Tibial artery (tissue), 4 donors: Measurements from ENCODE around the gene ARHGAP28.

Experiments
- DNase-seq, 2 donors: peaks; one replicate each; pipeline ENCODE4 v3.0.0-alpha.2; 2019
- H3K27ac ChIP-seq, 2 donors: fragments of 200-600 bp; sonication (generic) in 1 of 2; 1 replicate in 1 of 2; 2 replicates in 1 of 2; pipeline ENCODE4 v1.5.1; 2018 to 2019; ENCODE audit warnings: mild to moderate bottlenecking in 1 of 2
- H3K27me3 ChIP-seq, 2 donors: fragments of 200-600 bp; sonication (generic) in 1 of 2; one replicate each; pipeline versions ENCODE4 v1.5.1 to v1.6.0; 2016 to 2019
- H3K36me3 ChIP-seq, 3 donors: fragments of 200-600 bp; sonication (generic) in 2 of 3; one replicate each; pipeline ENCODE4 v1.5.1; 2016 to 2019; ENCODE audit warnings: mild to moderate bottlenecking in 2 of 3
- H3K4me1 ChIP-seq, 4 donors: fragments of 200-600 bp; sonication (generic) in 2 of 4; 1 replicate in 3 of 4; 2 replicates in 1 of 4; pipeline ENCODE4 v1.5.1; 2016 to 2019
- H3K4me3 ChIP-seq, 2 donors: fragments of 200-600 bp; sonication (generic) in 1 of 2; 1 replicate in 1 of 2; 2 replicates in 1 of 2; pipeline ENCODE4 v1.5.1; 2018 to 2019; ENCODE audit warnings: mild to moderate bottlenecking in 2 of 2
- H3K9me3 ChIP-seq, 3 donors: fragments of 200-600 bp; sonication (generic) in 1 of 3; one replicate each; pipeline ENCODE4 v1.5.1; 2016 to 2019
- intact Hi-C: fragments of 100-400 bp; cut with DNase I; formaldehyde crosslinking; loops from one replicate; pipeline ENCODE4 v1.15.0; 2023; ENCODE audit warnings: low total_unique reads
- TF ChIP-seq, protein P1 (sequence below), 2 experiments: fragments of 200-600 bp in 1 of 2; fragments of 450-650 bp in 1 of 2; IDR thresholded peaks; one replicate each; pipeline ENCODE4 v1.5.1; 2017 to 2019; ENCODE audit warnings: antibody characterized with exemption in 2 of 2, mild to moderate bottlenecking in 1 of 2, moderate library complexity in 1 of 2

The ARHGAP28 gene

DNA sequence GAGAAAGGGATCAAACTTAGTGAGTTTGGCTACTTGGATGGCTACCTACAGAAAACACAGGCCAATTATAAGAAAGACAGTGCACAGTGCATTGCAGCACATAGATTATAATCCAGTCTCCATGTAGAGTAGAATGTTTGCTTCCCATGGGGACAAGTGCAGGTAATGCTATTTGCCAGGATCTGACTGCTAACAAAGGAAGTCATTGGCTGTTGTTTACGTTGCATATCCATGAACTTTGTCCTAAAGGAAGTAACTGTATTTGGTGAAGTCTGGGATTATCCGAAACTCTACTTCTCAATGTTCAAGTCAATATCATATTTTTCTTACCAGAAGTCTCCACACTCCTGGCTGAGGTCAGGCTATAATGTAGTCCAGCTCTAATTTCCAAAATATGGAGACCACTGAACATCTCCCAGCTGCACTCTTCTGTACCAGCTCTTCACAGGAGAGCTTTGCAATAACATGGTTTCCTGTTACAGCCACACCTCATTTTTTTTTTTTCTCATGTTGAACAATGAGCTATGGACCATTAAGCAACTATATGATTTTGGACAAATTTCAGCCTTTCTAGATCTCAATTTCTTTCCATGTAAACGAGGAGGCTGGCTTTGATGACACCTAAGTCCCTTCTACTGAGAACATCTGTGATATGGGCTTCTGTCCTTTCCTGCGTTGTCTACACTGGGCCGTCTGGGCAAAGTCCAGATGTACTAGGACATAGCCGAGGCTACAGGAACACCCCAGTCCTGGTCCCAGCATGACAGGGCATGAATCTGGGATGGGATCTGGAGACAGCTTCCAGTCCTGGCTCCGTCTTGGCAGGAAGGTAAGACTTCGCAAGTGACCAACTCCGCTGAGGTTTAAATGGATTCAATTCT is 233.3 kb downstream of the ARHGAP28 start:
- no peak for DNase-seq
- Histone ChIP-seq H3K9me3 (no peaks in the 10 kb centered on the region), H3K36me3 (peaks cover 0 to 5% (median 0%) of the 10 kb centered on the region in 3 donors), H3K27me3 (no peaks in the 10 kb centered on the region), H3K27ac (no peak overlapping the region), H3K4me1 (no peaks in the 10 kb centered on the region), H3K4me3 (no peak overlapping the region)
- TF ChIP-seq, protein P1, sequence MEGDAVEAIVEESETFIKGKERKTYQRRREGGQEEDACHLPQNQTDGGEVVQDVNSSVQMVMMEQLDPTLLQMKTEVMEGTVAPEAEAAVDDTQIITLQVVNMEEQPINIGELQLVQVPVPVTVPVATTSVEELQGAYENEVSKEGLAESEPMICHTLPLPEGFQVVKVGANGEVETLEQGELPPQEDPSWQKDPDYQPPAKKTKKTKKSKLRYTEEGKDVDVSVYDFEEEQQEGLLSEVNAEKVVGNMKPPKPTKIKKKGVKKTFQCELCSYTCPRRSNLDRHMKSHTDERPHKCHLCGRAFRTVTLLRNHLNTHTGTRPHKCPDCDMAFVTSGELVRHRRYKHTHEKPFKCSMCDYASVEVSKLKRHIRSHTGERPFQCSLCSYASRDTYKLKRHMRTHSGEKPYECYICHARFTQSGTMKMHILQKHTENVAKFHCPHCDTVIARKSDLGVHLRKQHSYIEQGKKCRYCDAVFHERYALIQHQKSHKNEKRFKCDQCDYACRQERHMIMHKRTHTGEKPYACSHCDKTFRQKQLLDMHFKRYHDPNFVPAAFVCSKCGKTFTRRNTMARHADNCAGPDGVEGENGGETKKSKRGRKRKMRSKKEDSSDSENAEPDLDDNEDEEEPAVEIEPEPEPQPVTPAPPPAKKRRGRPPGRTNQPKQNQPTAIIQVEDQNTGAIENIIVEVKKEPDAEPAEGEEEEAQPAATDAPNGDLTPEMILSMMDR (IDR thresholded peaks at IDR 0.05): no peak
- intact Hi-C loops: no loop called here

DNA sequence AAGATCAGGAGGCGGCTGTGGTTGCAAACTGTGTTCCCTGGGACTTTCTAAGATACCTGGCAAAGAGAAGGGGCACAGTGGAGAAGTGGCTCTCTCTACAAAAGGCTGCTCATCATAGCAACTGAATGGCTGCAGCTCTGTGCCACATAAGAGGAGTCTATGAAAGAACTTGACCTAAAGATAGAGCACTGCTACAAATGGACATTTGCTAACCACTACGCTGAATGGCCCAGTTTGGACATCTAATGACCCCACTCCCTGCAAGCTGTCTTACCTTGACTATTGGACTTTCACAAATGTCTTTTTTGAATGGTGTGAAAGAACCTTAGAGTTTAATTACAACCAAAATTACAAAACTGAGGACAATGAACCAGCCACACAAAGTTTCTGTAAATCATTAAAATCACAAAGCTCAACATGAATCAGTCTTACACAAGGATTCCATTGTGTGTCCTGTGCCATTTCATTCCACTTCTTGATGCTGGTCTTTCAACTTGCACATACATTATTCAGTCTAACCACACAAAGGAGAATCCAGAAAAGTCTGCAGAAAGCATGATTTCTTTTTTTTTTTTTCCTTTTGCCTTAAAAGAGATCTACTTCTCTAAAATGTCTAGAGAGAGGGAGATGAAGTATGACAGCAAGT is 234.1 kb downstream of the ARHGAP28 start:
- DNase-seq: no peak
- no peaks in the 10 kb centered on the region for H3K4me1 ChIP-seq
- H3K4me3 ChIP-seq: no peak overlapping the region
- H3K9me3 ChIP-seq: no peaks in the 10 kb centered on the region
- no peaks in the 10 kb centered on the region for H3K27me3 ChIP-seq
- no peak overlapping the region for H3K27ac ChIP-seq
- intact Hi-C loops: no loop called here
- peaks cover 0 to 5% (median 0%) of the 10 kb centered on the region in 3 donors for H3K36me3 ChIP-seq
- TF ChIP-seq, protein P1 (IDR thresholded peaks at IDR 0.05): no peak
